Measurements from ENCODE around the gene HNF4A.
A peak's percentile ranks its signal among the peaks of the same experiment; 100 is the strongest.

HNF4A gene

GRCh38 chr20:44336725-44337380 lies 18.6 kb upstream of the HNF4A start, which contains the start of gene R3HDML:
Gene R3HDML (plus strand): TSS chr20:44337043. CDS start chr20:44337158, 115 bp downstream.
- Histone ChIP-seq H4K8ac (ENCODE audit: low read depth, low read length) (no peak within 1 kb of the TSS), H3K9ac (ENCODE audit: low read depth, low read length, poor library complexity) (peak within 1 kb of the TSS; percentile 38), H2BK120ac (ENCODE audit: low read depth, low read length) (no peak within 1 kb of the TSS), H2AK5ac (ENCODE audit: low read depth, low read length) (peak within 1 kb of the TSS; percentile 47), H3K4me3 (ENCODE audit: low read length in 2 of 2) (no peak within 1 kb of the TSS), H2BK15ac (ENCODE audit: low read length) (peak within 1 kb of the TSS; percentile 6), H4K91ac (ENCODE audit: low read depth, low read length, poor library complexity) (no peak within 1 kb of the TSS), H3K4me2 (ENCODE audit: insufficient read depth, low read length, poor library complexity, severe bottlenecking) (no peak within 1 kb of the TSS), H2AFZ (ENCODE audit: low read length) (peak within 1 kb of the TSS; percentile 41), H3K9me3 (replicated peaks in 1 of 2; ENCODE audit: control insufficient read depth in 2 of 2, insufficient read depth in 1 of 2, low read depth in 1 of 2, low read length in 2 of 2) (no peaks in the 10 kb centered on the region), H3K4ac (ENCODE audit: low read length) (no peak within 1 kb of the TSS), H2BK12ac (ENCODE audit: low read length) (no peak within 1 kb of the TSS), H3K27ac (replicated peaks; ENCODE audit: low read length) (no peak within 1 kb of the TSS), H3K18ac (ENCODE audit: low read length) (peak within 1 kb of the TSS; percentile 55), H3K36me3 (replicated peaks in 1 of 2; ENCODE audit: control insufficient read depth in 2 of 2, insufficient read depth in 2 of 2, low read length in 2 of 2) (no peaks in the 10 kb centered on the region), H3K4me1 (ENCODE audit: control insufficient read depth in 2 of 2, insufficient read depth in 1 of 2, low read depth in 1 of 2, low read length in 2 of 2) (no peaks in the 10 kb centered on the region), H3K27me3 (ENCODE audit: control insufficient read depth in 3 of 3, insufficient read depth in 3 of 3, low read depth in 1 of 3, low read length in 3 of 3) (peaks cover 0 to 27% (median 0%) of the 10 kb centered on the region in 3 experiments), H3K14ac (ENCODE audit: low read length) (no peak within 1 kb of the TSS), H3K23ac (ENCODE audit: low read depth, low read length, poor library complexity) (peak within 1 kb of the TSS; percentile 25), H3K79me1 (ENCODE audit: low read depth, low read length) (no peaks in the 10 kb centered on the region), H2BK5ac (ENCODE audit: low read length) (no peak within 1 kb of the TSS)
- DNase-seq (ENCODE audit: low spot score): no peak
- no CpG with 5 or more reads among the region's 16 CpGs for WGBS, 2 donors (ENCODE audit: extremely low coverage in 2 of 2, insufficient read length in 2 of 2, insufficient replicate concordance in 1 of 2)

GRCh38 chr20:44342248-44342647 lies 13.3 kb upstream of the HNF4A start:
- Histone ChIP-seq H3K27ac (replicated peaks; ENCODE audit: low read length) (no peak overlapping the region), H3K4ac (ENCODE audit: low read length) (no peak overlapping the region), H2BK12ac (ENCODE audit: low read length) (no peak overlapping the region), H3K79me1 (ENCODE audit: low read depth, low read length) (no peaks in the 10 kb centered on the region), H4K91ac (ENCODE audit: low read depth, low read length, poor library complexity) (no peak overlapping the region), H2BK120ac (ENCODE audit: low read depth, low read length) (no peak overlapping the region), H3K18ac (ENCODE audit: low read length) (no peak overlapping the region), H3K4me2 (ENCODE audit: insufficient read depth, low read length, poor library complexity, severe bottlenecking) (no peak overlapping the region), H3K4me3 (ENCODE audit: low read length in 2 of 2) (no peak overlapping the region), H3K23ac (ENCODE audit: low read depth, low read length, poor library complexity) (no peak overlapping the region), H2AFZ (ENCODE audit: low read length) (peak overlapping the region; percentile 88), H3K9ac (ENCODE audit: low read depth, low read length, poor library complexity) (no peak overlapping the region), H4K8ac (ENCODE audit: low read depth, low read length) (no peak overlapping the region), H2BK15ac (ENCODE audit: low read length) (no peak overlapping the region), H3K14ac (ENCODE audit: low read length) (no peak overlapping the region), H2AK5ac (ENCODE audit: low read depth, low read length) (no peak overlapping the region), H2BK5ac (ENCODE audit: low read length) (no peak overlapping the region), H3K9me3 (replicated peaks in 1 of 2; ENCODE audit: control insufficient read depth in 2 of 2, insufficient read depth in 1 of 2, low read depth in 1 of 2, low read length in 2 of 2) (no peaks in the 10 kb centered on the region), H3K36me3 (replicated peaks in 1 of 2; ENCODE audit: control insufficient read depth in 2 of 2, insufficient read depth in 2 of 2, low read length in 2 of 2) (no peaks in the 10 kb centered on the region), H3K4me1 (ENCODE audit: control insufficient read depth in 2 of 2, insufficient read depth in 1 of 2, low read depth in 1 of 2, low read length in 2 of 2) (no peaks in the 10 kb centered on the region), H3K27me3 (ENCODE audit: control insufficient read depth in 3 of 3, insufficient read depth in 3 of 3, low read depth in 1 of 3, low read length in 3 of 3) (peaks cover 0 to 10% (median 0%) of the 10 kb centered on the region in 3 experiments)
- DNase-seq (ENCODE audit: low spot score): no peak
- WGBS, 2 donors (ENCODE audit: extremely low coverage in 2 of 2, insufficient read length in 2 of 2, insufficient replicate concordance in 1 of 2): no CpG with 5 or more reads among the region's 6 CpGs

DNA sequence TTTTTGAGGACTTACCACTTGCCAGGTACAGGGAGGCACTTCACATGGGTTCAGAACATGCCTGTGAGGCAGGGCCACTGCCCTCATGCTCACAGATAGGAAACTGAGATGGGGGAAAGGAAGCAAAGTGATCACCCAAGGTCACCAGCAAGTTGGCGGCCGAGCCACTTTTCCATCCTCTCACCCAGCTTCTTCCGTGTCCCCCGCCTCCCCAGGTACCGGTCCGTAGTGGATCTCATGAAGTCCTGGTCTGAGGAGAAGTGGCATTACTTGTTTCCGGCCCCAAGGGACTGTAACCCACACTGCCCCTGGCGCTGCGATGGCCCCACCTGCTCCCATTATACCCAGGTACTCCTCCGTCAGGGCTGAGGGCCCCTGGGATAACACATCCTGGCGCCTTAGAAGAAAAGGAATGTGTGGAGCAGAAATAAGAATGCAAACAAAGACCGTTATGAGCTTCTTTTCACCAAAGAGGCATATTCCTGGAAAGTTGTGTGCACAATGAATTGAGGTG lies 12.3 kb upstream of the HNF4A start:
- Histone ChIP-seq H3K79me1 (ENCODE audit: low read depth, low read length) (no peaks in the 10 kb centered on the region), H2BK15ac (ENCODE audit: low read length) (no peak overlapping the region), H3K36me3 (replicated peaks in 1 of 2; ENCODE audit: control insufficient read depth in 2 of 2, insufficient read depth in 2 of 2, low read length in 2 of 2) (no peaks in the 10 kb centered on the region), H2BK12ac (ENCODE audit: low read length) (no peak overlapping the region), H2AK5ac (ENCODE audit: low read depth, low read length) (no peak overlapping the region), H3K4me2 (ENCODE audit: insufficient read depth, low read length, poor library complexity, severe bottlenecking) (no peak overlapping the region), H2AFZ (ENCODE audit: low read length) (no peak overlapping the region), H3K18ac (ENCODE audit: low read length) (peak overlapping the region; percentile 30), H3K9ac (ENCODE audit: low read depth, low read length, poor library complexity) (no peak overlapping the region), H3K27ac (replicated peaks; ENCODE audit: low read length) (no peak overlapping the region), H3K27me3 (ENCODE audit: control insufficient read depth in 3 of 3, insufficient read depth in 3 of 3, low read depth in 1 of 3, low read length in 3 of 3) (peaks cover 0 to 3% (median 0%) of the 10 kb centered on the region in 3 experiments), H2BK5ac (ENCODE audit: low read length) (no peak overlapping the region), H3K9me3 (replicated peaks in 1 of 2; ENCODE audit: control insufficient read depth in 2 of 2, insufficient read depth in 1 of 2, low read depth in 1 of 2, low read length in 2 of 2) (no peaks in the 10 kb centered on the region), H3K4me1 (ENCODE audit: control insufficient read depth in 2 of 2, insufficient read depth in 1 of 2, low read depth in 1 of 2, low read length in 2 of 2) (no peaks in the 10 kb centered on the region), H4K8ac (ENCODE audit: low read depth, low read length) (no peak overlapping the region), H3K4ac (ENCODE audit: low read length) (no peak overlapping the region), H3K14ac (ENCODE audit: low read length) (no peak overlapping the region), H3K23ac (ENCODE audit: low read depth, low read length, poor library complexity) (no peak overlapping the region), H2BK120ac (ENCODE audit: low read depth, low read length) (no peak overlapping the region), H4K91ac (ENCODE audit: low read depth, low read length, poor library complexity) (no peak overlapping the region), H3K4me3 (ENCODE audit: low read length in 2 of 2) (no peak overlapping the region)
- DNase-seq (ENCODE audit: low spot score): no peak
- WGBS, 2 donors (ENCODE audit: extremely low coverage in 2 of 2, insufficient read length in 2 of 2, insufficient replicate concordance in 1 of 2): no CpG with 5 or more reads among the region's 12 CpGs

DNA sequence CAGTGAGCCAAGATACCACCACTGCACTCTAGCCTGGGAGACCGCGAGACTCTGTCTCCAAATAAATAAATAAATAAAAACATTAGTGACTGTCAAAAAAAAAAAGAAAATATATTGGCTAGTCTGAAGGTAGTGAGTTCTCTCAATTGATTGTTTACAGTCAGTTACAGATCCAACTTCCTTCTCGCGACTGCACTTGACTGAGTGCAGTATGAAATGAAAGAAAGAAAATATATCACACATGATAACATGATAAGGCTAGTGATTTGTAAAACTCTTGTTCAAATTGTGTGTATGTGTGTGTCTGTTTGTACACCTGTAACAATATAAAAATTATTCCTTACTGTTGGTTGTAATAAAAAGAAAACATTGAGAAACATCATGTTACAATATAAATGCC lies 10.8 kb upstream of the HNF4A start:
- Histone ChIP-seq H3K27me3 (ENCODE audit: control insufficient read depth in 3 of 3, insufficient read depth in 3 of 3, low read depth in 1 of 3, low read length in 3 of 3) (no peaks in the 10 kb centered on the region), H2BK5ac (ENCODE audit: low read length) (no peak overlapping the region), H4K8ac (ENCODE audit: low read depth, low read length) (no peak overlapping the region), H2BK120ac (ENCODE audit: low read depth, low read length) (no peak overlapping the region), H3K23ac (ENCODE audit: low read depth, low read length, poor library complexity) (no peak overlapping the region), H3K4ac (ENCODE audit: low read length) (no peak overlapping the region), H2AFZ (ENCODE audit: low read length) (no peak overlapping the region), H3K4me2 (ENCODE audit: insufficient read depth, low read length, poor library complexity, severe bottlenecking) (no peak overlapping the region), H3K14ac (ENCODE audit: low read length) (no peak overlapping the region), H4K91ac (ENCODE audit: low read depth, low read length, poor library complexity) (no peak overlapping the region), H3K27ac (replicated peaks; ENCODE audit: low read length) (no peak overlapping the region), H3K18ac (ENCODE audit: low read length) (no peak overlapping the region), H3K4me1 (ENCODE audit: control insufficient read depth in 2 of 2, insufficient read depth in 1 of 2, low read depth in 1 of 2, low read length in 2 of 2) (no peaks in the 10 kb centered on the region), H2BK12ac (ENCODE audit: low read length) (no peak overlapping the region), H3K79me1 (ENCODE audit: low read depth, low read length) (no peaks in the 10 kb centered on the region), H3K9me3 (replicated peaks in 1 of 2; ENCODE audit: control insufficient read depth in 2 of 2, insufficient read depth in 1 of 2, low read depth in 1 of 2, low read length in 2 of 2) (no peaks in the 10 kb centered on the region), H2AK5ac (ENCODE audit: low read depth, low read length) (no peak overlapping the region), H3K9ac (ENCODE audit: low read depth, low read length, poor library complexity) (no peak overlapping the region), H3K36me3 (replicated peaks in 1 of 2; ENCODE audit: control insufficient read depth in 2 of 2, insufficient read depth in 2 of 2, low read length in 2 of 2) (no peaks in the 10 kb centered on the region), H2BK15ac (ENCODE audit: low read length) (no peak overlapping the region), H3K4me3 (ENCODE audit: low read length in 2 of 2) (no peak overlapping the region)
- DNase-seq (ENCODE audit: low spot score): no peak
- no CpG with 5 or more reads among the region's 4 CpGs for WGBS, 2 donors (ENCODE audit: extremely low coverage in 2 of 2, insufficient read length in 2 of 2, insufficient replicate concordance in 1 of 2)

All from neuronal stem cell (in vitro differentiated cells).